GM18517 (cell line): ENCODE data around the gene MMRN2.

Experiments used
- ATAC-seq: cut with Tn5 transposase; IDR thresholded peaks from one replicate; pipeline ENCODE4 v1.9.1; 2021; ENCODE audit warnings: mild to moderate bottlenecking, moderate library complexity; ENCODE audit not compliant: unreplicated experiment

The MMRN2 gene

GRCh38 chr10:86970162-86970981, 13.0 kb upstream of the MMRN2 start:
- ATAC-seq: no peak

GRCh38 chr10:86969421-86970041, 12.1 kb upstream of the MMRN2 start:
- ATAC-seq: no peak

GRCh38 chr10:86968994-86969355, 11.6 kb upstream of the MMRN2 start:
- ATAC-seq: no peak

- ATAC-seq: no peak
These were observed 11.0 kb upstream of the MMRN2 start, which contains the start of gene ADIRF for GRCh38 chr10:86968271-86968993. TSS of gene ADIRF (plus strand) at chr10:86968482. CDS start at chr10:86968545, 63 bp downstream.

GRCh38 chr10:86967481-86967941, 10.1 kb upstream of the MMRN2 start:
- no peak for ATAC-seq

- peak; percentile 32 for ATAC-seq
These were observed 8.7 kb upstream of the MMRN2 start for GRCh38 chr10:86965986-86966654.

- ATAC-seq: no peak
These were observed 7.4 kb upstream of the MMRN2 start for GRCh38 chr10:86964847-86965190.

GRCh38 chr10:86964061-86964846, 6.8 kb upstream of the MMRN2 start:
- ATAC-seq: no peak

- no peak for ATAC-seq
These were observed 6.0 kb upstream of the MMRN2 start for GRCh38 chr10:86963341-86963919.

- ATAC-seq: no peak
These were observed 5.5 kb upstream of the MMRN2 start for GRCh38 chr10:86962981-86963310.

- ATAC-seq: no peak
These were observed 4.9 kb upstream of the MMRN2 start for GRCh38 chr10:86962136-86962980.

- ATAC-seq: no peak
These were observed 4.2 kb upstream of the MMRN2 start for GRCh38 chr10:86961481-86962091.

GRCh38 chr10:86960863-86961434, 3.5 kb upstream of the MMRN2 start:
- ATAC-seq: no peak

- ATAC-seq: peak; percentile 70
These were observed 2.8 kb upstream of the MMRN2 start for GRCh38 chr10:86960003-86960862.

- no peak for ATAC-seq
These were observed 2.3 kb upstream of the MMRN2 start for GRCh38 chr10:86959737-86960002.

- ATAC-seq: no peak
These were observed 1.7 kb upstream of the MMRN2 start for GRCh38 chr10:86958901-86959736.
